Activated naive CD4-positive, alpha-beta T cell treated with Interleukin-2 at 50 U/mL for 16 hours (primary cell): ENCODE results near the gene CTNND2.

ENCODE experiments used
- DNase-seq: peaks from one replicate; pipeline ENCODE4 v3.0.0-alpha.2; 2020

CTNND2 gene

DNA sequence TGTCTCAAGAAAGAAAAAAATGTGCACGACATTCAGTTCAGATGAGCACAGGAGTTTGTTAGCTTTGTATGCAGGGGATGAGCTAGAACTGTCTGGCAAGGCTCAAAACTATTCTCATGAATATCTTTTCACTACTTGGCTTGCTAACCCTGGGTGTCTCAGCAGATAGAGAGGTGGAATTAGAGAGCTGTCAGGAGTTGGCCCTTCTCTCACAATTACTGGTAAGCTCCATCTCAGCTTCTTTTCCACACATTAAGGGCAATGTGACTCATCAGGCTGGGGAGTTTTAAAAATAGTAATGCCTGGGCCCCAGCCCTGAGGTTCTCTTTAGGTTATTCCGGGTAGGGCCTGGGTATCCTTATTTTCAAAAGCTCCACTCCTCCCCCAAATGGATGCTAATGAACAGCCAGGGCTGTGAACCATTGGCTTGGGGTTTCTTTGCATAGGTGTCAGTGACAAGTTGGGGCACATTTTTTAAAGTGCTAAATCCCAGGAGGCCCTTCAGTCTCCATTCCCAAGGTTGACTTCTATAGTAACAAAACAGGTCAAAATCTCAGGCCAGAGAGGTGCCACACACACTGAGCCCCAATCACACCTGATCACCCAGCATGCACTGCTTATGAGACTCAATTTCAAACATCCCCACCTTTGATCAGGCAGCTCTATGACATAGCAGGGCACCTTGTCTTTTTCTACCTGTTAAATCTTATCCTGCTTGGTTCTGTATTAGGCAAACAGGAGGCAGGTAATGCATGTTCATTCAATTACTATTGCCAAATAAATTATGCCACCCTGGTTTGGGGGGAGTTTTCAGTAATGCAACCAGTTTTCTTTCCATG, 903.5 kb downstream of the CTNND2 start:
- no peak for DNase-seq

DNA sequence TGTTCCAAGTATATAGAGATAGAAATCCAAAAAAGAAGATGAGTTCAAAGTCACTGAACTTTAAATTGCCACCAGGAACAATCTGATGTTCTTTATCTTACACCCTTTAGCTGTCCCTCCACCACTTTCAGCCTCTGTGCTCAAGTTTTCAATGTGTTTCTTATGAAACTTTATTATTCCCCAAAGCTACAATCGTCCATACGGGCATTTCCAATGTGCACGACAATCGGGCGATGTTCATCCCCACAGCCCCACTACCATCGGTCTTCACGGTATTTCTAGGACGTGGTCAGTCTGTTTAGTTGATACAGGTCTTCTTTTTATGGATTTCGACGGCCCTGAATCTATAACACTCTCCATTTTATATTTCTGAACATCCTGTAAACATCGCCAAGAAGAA, 904.5 kb downstream of the CTNND2 start:
- no peak for DNase-seq

DNA sequence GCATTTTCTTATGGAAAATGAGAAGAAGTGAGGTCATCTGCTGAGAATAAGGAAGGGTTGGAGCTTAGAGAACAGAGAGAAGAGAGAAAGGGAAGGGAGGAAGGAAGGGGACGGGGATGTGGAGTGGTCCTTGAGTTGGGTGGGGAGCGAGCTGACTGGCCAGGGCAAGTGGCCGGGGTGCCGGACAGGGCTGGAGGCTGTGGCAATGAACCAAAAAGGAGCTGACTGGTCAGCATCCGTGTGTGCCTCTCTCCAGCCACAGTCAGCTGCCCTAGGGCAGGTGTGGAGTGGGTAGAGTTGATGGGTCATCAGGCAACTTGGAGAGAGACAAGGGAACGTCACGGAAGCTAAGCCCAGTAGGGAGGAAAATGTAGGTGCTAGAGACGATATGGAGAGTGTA, 908.4 kb downstream of the CTNND2 start:
- no peak for DNase-seq

DNA sequence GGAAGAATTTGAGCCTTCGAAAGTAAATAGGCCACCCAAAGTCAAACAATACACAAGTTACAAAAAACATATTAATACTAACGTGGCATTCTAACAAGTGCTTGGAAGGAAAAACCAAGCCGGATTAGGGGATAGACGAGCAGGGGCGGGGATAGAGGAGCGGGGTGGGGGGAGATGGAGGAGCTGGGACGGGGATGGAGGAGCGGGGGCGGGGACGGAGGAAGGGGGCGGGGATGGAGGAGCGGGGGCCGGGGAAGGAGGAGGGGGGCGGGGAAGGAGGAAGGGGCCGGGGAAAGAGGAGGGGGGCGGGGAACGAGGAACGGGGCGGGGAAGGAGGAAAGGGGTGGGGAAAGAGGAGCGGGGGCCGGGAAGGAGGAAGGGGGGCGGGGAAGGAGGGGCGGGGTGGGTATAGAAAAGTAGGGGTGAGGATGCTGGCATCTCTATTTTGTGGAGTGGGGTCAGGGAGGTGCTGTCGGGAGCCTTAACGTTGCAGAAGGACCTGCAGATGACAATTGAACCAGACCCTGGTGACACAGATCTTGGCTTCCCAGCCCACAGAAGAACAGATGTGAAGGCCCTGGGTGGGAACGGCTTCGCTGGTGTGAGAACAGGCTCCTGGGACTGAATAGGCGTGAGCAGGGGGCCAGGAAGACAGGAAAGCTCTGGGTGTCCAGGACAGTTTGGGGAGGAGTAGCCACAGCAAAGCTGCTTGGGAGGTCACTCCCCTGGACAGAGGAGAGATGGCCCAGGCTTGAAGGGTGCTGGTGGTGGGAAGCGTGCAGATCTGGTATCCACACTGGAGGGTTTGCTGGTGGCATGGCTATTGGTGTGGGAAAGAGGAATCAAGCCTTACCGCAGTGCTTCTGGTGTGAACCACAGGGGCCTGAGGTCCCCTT, 909.9 kb downstream of the CTNND2 start:
- DNase-seq: no peak

DNA sequence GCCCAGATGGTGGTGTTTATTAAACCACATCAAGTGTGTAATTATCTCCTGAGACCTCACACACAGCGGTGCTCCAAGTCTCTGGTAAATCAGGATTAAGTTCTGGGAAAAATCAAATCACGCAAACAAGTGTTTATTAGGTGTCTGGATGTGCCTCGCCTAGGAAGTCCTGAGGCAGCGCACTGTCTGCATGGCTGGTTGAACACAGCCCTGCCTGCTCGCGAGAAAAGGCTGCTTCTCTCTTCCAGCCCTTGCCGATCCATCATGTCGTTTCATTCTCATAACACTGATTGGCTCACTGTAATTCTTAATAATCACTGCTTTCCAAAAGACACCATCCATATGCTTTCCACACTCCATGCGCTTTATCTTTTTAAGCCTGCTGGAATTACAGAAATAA, 913.6 kb downstream of the CTNND2 start:
- no peak for DNase-seq

DNA sequence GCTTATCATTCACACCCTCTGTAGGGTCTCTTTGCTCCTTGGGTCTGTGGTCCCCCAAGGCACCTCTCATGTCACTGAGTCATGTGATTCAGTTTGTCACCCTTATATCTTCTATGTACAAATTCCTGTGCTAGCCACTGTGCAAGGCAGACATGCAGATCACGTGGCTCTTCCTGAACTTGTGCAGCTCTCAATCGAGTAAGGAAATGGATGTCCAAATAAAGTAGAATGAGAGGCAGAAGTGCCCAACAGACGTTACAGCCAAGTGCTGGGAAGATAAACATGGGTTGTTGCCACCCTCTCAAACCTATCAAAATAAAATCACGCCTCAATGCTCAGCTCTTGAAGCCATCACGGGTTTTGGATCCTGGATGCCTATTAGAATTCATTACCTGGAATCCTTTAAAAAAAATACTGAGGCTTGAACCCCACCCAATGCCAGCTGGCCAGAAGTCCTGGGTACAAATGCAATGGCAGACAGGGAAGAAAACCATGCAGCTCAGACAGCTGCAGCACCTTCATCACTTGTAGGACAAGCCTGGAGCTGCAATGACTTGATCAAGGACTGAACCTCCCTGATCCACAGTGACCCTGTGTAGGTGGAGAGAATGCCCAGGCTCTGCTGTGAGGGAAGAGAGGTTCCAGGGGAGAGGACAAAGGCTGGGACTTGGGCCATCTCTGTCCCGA, 914.5 kb downstream of the CTNND2 start:
- no peak for DNase-seq

- DNase-seq: no peak
These were observed 915.6 kb downstream of the CTNND2 start for GRCh38 chr5:10988622-10989021.

DNA sequence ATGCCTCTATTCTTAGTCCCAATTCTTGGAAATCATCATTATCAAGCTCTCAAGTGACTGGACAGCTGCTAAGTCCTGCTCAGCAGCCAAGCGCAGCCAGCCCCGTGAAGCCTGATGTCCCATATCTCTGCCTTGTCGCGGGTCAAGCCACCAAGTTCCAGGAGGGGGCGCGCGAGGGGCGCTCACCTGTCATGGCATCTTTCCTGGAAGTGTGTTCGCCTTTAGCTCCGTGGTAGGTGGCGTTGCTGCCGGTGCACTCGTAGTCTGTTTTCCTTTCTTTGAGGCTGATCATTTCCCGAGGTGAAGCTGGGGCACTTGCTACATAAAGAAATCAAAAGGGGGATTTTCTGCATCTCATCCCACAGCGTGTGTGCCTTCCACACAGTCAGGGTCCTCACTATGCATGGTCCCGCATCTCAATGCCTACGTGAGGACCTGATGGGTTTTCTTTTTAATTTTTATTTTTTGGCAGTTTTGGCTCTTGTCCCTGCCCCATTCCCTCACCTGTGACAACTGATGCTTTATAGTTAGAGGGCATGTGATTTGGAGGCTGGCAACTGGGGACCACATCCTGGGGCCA, 916.2 kb downstream of the CTNND2 start:
- peak; percentile 62 for DNase-seq

DNA sequence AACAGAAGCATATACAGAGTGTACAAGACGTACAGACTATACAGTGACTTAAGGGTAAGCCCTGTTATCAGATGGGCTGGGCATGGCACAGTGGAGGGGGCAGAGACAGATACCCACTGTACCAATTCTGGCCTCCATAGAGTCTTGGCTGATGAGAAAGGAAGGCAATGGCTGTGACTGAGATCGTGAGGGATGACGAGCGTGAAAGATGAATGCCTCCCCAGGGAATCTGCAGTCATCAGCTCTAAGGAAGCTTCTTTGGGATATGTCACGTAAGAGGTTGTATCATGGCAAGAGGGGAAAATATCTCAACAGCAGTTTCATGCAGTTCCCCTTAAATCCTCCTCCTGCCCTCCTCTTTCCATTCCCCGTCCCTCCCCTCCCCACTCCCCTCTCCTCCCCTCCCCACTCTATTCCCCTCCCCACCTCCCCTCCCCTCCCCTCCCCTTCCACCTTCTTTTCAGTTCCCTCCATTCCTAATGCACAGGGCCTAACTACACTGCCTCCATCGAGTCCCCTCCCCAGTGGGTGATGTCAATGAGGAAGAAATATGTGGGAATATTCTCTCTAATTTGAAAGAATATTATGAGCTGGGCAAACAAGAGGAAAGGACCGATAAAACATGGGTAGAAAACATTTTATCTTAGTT, 916.8 kb downstream of the CTNND2 start:
- no peak for DNase-seq

DNA sequence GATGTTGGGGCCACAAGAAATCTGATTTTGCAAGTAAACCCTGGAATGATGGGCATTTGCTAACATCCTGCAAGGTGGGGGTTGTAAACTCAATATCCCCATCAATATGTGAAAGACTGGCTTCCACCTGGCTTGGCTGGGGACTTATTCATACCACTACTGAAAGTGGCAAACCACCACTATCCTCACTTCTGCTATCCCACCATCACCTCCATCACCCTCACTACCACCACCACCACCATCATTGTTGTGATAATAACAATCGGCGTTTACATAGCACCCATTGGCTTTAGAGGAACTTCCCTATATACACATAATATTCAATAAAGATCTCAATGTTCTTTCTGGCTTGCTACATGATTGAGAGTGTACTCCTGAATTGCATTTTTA, 918.5 kb downstream of the CTNND2 start:
- no peak for DNase-seq

GRCh38 chr5:10985091-10985720, 919.0 kb downstream of the CTNND2 start:
- DNase-seq: no peak

- no peak for DNase-seq
These were observed 920.1 kb downstream of the CTNND2 start for GRCh38 chr5:10984021-10984715.

DNA sequence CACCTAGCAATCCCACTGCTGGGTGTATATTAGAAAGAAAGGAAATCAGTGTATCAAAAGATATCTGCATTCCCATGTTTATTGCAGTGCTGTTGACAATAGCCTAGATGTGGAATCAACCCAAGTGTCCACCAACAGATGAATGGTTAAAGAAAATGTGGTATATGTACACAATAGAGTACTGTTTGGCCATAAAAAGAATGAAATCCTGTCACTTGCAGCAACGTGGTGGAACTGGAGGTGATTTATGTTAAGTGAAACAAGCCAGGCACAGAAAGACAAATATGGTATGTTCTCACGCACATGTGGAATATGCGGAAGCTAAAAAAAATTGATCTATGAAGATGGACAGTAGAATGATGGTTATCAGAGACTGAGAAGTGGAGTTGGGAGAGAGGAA, 921.6 kb downstream of the CTNND2 start:
- no peak for DNase-seq

GRCh38 chr5:10981932-10982331, 922.3 kb downstream of the CTNND2 start:
- DNase-seq: no peak

DNA sequence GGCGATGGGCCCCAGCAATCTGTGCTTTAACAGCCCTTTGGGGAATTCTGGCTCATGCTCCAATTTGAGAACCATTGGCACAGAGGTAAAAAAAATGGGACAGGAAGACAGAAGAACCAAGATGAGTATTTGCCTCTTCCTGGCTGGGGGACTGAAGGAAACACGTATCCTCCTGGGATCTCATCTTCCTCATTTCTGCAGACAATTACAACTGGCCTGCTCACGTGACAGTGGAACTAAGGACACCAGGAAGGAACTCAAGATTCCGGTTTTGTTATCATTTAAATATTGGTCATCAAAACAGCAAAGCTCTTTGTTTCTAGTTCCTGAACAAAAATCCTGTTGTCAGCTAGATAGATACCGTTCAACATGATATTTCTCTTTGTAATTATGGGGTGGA, 927.2 kb downstream of the CTNND2 start:
- DNase-seq: no peak

GRCh38 chr5:10975945-10976344, 928.3 kb downstream of the CTNND2 start:
- no peak for DNase-seq

- DNase-seq: no peak
These were observed 929.4 kb downstream of the CTNND2 start for GRCh38 chr5:10974850-10975249.

DNA sequence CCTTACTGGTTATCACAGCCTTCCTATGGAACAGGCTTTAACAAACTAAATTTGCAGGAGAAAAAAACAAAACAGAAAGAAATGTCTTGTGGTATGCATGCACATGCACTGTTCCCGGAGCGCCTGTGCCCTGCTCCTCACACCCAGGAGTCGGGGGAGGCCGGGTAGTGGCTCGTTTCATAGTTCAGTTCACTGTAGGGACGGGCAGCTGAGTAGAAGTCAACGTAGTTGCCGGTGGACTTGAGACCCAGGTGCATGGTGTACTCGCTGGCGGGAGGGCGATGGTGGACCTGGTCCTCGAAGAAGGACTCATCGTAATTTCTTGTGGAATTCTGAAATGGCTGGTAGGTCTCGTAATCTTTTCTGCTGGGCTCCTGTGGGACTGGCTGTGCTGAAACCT, 930.9 kb downstream of the CTNND2 start:
- no peak for DNase-seq

DNA sequence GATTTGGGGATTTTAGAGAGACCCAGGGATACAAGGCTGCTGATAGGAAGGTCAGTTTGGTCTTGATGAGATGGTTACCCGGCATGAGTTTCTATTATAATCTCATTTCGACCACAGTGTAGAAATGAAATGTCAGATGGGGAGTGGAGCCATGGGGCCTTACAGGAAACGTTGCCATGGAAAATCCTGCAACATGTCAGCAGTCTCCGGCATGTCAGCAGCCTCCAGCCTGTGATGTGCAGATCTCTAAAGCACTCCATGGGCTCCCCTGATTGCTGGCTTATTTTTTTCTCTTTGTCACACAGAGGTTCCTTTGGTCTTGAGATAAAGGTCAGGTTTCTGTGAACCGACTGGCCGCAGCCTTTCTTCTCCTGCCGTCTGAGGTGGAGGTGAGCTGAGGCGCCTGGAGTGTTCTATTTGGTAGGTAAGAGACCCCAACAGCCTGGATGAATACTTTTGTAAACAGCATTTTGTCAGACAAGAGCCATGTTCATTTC, 934.5 kb downstream of the CTNND2 start:
- no peak for DNase-seq

- no peak for DNase-seq
These were observed 939.4 kb downstream of the CTNND2 start for GRCh38 chr5:10964806-10965205.

DNA sequence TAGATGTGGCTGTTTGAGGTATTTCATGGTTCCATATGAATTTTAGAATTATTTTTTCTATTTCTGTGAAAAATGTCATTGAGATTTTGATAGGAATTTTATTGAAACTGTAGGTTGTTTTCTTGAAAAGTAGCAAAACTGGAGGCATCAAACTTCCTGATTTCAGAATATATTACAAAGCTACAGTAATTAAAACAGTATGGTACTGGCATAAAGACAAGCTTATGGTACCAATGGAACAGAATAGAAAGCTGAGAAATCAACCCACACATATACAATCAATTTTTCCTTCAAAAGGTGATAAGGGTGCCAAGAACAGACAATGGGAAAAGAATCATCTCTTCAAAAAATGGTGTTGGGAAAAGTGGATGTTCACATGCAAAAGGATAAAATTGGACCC, 945.5 kb downstream of the CTNND2 start:
- no peak for DNase-seq
